ENCODE measurements around the gene TBC1D22A.

- TF ChIP-seq CTCF (IDR thresholded peaks at IDR 0.05) (no peak), EP300 (IDR thresholded peaks at IDR 0.05) (no peak)
Observed at GRCh38 chr22:47050401-47051051, 288.1 kb downstream of the TBC1D22A start.

Data from ovary (tissue), 3 donors.